HG02981 (cell line): ENCODE data around the gene SLC4A2.

Source experiments
- ATAC-seq: cut with Tn5 transposase; IDR thresholded peaks from one replicate; pipeline ENCODE4 v1.9.1; 2021; ENCODE audit warnings: mild to moderate bottlenecking, moderate library complexity; ENCODE audit not compliant: unreplicated experiment

The SLC4A2 gene

DNA sequence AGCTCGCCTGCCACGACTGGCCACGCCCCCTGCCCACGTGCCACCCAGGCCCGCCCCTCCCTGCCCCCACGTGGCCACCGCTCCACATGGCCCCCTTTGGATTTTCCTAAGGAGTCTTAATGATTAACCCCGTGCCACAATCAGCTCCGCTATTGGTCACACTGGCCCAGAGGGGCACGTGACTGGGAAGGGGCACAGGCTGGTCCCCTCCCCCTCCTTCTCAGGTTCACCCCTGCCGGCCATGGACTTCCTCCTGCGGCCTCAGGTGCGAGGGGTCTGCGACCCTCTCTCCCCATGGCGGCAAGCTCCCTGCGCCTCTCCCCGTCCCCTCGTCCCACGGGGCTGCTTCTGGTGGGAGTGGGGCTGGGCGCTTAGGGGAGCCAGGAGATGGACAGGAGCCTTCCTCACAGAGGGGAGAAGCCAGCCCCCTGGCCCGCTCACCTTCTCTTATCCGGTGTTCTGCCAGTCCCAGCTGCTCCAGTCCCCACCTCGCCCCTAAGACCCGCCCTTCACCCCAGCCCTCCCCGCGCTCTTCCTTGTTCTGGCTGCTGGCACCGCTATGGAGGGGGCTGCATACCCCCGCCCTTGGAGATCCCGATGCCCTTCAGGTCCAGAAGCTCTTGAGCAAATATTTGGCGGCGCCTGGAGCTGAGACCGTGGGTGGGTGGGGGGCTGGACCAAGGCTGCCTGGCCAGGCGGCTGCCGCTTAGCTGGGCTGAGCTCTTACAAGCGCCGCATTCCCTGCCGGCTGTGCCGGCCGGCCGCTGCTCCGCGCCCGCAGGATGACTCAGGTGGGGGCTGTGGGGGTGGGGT is 3.2 kb downstream of the SLC4A2 start:
- no peak for ATAC-seq

DNA sequence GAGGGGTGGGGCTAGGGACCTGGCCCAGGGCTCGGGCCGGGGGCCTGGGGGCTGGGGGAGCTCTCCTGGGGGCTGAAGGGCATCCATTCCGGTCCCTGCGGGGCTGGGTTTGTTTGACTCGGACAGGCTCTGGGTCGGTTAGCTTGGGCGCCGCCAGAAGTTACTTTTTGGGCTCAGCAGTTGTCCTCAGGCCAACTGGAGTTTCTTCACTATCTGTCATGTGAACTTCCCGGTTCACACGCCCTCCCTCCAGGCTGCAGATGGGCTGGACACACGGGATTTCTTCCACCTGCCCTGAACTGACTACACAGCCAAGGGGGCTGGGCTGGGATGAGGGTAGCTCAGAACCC is 3.8 kb downstream of the SLC4A2 start:
- ATAC-seq = no peak

- no peak for ATAC-seq
Measured at GRCh38 chr7:151064454-151064853, 5.1 kb downstream of the SLC4A2 start.

DNA sequence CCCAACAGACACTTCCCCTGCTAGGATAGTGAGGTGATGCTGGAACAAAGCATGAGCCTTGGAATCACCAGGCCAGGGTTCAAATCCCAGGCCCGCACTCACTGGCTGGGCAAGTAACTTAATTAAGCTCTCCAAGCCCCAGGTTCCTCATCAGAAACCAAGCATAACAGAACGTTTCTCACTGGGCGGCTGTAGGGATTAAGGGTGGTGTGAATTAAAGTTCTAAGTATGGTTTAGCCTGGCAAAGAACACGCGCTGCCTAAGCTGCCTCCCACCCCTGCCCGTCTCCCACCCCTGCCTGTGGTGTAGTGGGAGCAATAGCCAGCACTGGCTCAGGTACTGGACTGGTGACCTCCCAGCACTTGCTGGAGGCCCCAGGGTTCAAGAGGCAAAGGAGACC is 5.6 kb downstream of the SLC4A2 start:
- ATAC-seq = no peak

- ATAC-seq = no peak
Measured at GRCh38 chr7:151065516-151065915, 6.1 kb downstream of the SLC4A2 start.

- ATAC-seq = no peak
Measured at GRCh38 chr7:151066273-151066974, 7.0 kb downstream of the SLC4A2 start.

DNA sequence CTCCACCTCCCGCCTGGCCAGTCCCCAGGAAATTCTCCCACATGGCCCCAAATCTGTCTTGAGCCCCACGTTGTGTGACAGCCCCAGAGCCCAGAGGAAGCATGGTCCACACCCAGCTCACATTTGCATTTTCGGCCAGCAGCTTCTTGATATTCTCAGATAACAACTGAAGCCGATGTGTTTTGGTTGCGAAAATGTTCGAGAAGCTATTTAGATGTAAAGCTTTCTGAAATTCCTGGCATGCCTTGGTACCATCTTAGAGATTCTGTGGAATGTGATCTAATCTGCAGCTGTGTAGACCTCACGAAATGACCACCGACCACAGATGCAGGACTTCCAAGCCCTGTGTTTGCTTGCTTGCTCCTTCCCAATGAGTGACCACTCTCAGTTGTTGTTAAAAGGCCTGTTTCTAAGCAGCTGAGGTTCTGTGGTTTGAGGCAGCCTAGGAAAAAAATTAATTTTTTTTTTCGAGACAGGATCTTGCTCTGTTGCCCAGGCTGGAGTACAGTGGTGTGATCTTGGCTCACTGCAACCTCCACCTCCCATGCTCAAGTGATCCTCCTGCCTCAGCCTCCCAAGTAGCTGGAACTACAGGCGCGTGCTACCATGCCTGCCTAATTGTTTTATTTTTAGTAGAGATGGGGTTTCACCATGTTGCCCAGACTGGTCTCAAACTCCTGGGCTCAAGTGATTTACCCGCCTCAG is 8.8 kb downstream of the SLC4A2 start:
- ATAC-seq = no peak

DNA sequence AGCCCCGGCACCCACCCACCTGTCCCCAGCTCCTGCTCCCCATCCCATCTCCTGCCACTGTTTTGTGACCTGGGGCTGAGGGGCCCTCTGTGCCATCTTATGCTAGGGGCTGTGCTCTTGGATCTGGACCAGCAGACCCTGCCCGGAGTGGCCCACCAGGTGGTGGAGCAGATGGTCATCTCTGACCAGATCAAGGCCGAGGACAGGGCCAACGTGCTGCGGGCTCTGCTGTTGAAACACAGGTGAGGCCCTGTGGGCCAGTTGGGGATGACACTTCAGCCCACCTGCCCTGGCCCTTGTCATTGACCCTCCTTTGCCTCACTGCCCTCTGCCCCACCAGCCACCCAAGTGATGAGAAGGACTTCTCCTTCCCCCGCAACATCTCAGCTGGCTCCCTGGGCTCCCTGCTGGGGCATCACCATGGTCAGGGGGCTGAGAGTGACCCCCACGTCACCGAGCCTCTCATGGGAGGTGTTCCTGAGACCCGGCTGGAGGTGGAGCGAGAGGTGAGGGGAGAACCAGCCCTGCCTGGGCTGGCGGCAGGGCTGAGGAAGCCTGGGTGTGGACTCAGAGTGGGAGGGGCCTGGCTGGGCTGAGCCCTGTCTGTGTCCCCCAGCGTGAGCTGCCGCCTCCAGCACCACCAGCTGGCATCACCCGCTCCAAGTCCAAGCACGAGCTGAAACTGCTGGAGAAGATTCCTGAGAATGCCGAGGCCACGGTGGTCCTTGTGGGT is 10.6 kb downstream of the SLC4A2 start:
- ATAC-seq = no peak

- ATAC-seq = no peak
Measured at GRCh38 chr7:151070574-151070960, 11.2 kb downstream of the SLC4A2 start.

DNA sequence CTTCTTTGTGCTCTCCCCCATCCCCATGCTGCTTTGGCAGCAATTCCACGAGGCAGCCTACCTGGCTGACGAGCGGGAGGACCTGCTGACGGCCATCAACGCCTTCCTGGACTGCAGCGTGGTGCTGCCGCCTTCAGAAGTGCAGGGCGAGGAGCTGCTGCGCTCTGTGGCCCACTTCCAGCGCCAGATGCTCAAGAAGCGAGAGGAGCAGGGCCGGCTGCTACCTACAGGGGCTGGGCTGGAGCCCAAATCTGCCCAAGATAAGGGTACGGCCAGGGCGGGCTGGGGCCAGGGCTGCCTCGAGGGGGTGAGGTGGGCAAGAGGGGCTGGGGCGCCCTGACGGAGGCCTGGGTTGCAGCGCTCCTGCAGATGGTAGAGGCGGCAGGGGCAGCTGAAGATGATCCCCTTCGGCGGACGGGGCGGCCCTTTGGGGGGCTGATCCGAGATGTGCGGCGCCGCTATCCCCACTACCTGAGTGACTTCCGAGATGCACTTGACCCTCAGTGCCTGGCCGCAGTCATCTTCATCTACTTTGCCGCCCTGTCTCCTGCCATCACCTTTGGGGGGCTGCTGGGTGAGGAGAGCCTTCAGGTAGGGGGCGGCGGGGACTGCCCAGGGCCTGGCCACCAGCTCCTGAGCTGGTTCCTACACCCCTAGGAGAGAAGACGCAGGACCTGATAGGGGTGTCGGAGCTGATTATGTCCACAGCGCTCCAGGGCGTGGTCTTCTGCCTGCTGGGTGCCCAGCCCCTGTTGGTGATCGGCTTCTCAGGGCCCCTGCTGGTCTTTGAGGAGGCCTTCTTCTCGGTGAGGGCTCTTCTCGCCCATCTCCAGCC is 11.9 kb downstream of the SLC4A2 start:
- ATAC-seq = no peak

DNA sequence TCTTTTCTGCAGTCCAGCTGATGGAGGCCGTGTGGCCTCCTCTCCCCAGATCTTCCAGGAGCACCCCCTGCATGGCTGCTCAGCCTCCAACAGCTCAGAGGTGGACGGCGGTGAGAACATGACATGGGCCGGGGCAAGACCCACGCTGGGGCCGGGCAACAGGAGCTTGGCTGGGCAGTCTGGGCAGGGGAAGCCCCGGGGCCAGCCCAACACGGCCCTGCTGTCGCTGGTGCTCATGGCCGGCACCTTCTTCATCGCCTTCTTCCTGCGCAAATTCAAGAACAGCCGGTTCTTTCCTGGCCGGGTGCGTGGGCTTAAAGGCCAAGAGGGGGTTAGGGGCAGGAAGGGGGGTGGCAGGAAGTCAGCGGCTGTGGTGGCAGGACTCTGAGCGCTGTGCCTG is 14.6 kb downstream of the SLC4A2 start:
- no peak for ATAC-seq

DNA sequence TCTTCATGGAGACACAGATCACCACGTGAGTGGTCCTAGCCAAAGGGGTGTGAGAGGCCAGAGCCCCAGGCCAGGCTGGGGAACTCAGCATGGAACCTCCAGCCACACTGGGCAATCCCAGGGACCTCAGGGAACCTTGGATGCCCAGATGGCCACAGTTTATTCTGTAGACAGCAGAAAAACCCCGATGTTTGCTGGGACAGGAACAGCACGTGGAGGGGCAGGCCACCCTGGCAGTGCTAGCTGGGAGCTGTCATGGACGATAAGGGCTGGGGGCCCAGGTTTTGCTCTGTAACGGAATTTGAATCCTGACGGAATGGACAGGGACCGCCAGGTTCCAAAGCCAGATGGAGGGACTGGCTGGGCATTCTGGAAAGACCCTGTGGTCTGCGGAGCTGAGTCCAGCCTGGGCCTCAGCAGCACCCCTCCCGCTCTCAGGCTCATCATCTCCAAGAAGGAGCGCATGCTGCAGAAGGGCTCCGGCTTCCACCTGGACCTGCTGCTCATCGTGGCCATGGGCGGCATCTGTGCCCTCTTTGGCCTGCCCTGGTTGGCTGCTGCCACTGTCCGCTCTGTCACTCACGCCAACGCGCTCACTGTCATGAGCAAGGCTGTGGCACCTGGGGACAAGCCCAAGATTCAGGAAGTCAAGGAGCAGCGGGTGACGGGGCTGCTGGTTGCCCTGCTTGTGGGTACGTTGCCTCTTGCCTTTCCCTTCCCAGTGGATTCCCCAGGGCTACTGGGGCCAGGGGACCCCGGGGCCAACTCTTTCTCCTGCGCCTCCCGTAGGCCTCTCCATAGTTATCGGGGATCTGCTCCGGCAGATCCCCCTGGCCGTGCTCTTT is 15.7 kb downstream of the SLC4A2 start:
- no peak for ATAC-seq

DNA sequence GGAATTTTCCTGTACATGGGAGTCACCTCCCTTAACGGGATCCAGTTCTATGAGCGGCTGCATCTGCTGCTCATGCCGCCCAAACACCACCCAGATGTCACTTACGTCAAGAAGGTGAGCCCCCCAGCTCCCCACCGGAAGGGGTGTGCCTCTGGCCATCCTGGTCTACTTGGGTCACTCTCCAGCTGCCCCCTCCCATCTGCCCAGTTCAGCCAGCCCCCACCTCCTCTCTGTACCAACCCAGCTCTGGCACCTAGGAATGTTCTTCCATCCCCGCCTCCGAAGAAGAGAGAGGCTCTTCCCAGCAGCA is 16.2 kb downstream of the SLC4A2 start:
- no peak for ATAC-seq

DNA sequence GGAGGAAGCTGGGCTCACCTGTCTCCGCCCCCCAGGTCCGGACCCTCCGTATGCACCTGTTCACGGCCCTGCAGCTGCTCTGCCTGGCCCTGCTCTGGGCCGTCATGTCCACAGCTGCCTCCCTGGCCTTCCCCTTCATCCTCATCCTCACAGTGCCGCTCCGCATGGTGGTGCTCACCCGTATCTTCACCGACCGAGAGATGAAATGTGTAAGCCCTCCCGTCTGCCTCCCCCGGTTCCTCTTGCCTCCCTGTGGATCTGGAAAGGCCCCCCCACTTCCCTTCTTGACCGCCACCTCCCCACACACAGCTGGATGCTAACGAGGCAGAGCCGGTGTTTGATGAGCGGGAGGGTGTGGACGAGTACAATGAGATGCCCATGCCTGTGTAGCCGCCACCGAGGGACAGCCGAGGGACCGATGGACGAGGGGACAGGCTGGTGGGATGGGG is 16.6 kb downstream of the SLC4A2 start:
- no peak for ATAC-seq

GRCh38 chr7:151076863-151077704 is 17.7 kb downstream of the SLC4A2 start:
- ATAC-seq = no peak

GRCh38 chr7:151077705-151078232 is 18.4 kb downstream of the SLC4A2 start:
- ATAC-seq = no peak

GRCh38 chr7:151078233-151079040 is 19.0 kb downstream of the SLC4A2 start:
- no peak for ATAC-seq
